Right lung (tissue), 5 donors: Measurements from ENCODE around the gene GATD1. TPM values are rescaled to one million over a fixed set of nuclear protein-coding genes. Genes with fewer than 3 reads are reported as not detected.

Experiments
- polyA plus RNA-seq, 5 donors: library from polyadenylated mRNA; unstranded; fragments of 120-200 nt; gene quantifications; one replicate each; pipeline versions ENCODE4 v1.2.1 to v1.2.3, GENCODE V29; 2013; ENCODE audit warnings: inconsistent platforms in 1 of 5, low replicate concordance in 1 of 5; ENCODE audit not compliant: insufficient read length in 5 of 5, insufficient read depth in 1 of 5

GATD1 gene
- polyA plus RNA-seq, 5 donors = 41.4 to 80.2 (median 61.8) TPM

Other genes starting within 250 kb of the GATD1 start
- 10 to 100 TPM; 27.3 to 63.3 (median 38.2) TPM for gene HRAS, start 241.9 kb downstream of the GATD1 start, polyA plus RNA-seq
- 1 to 10 TPM; 2.3 to 5.0 (median 3.3) TPM for gene LRRC56, start 240.0 kb downstream of the GATD1 start, polyA plus RNA-seq
- gene LMNTD2, start 216.7 kb downstream of the GATD1 start, polyA plus RNA-seq = 1 to 10 TPM; 1.6 to 4.9 (median 2.8) TPM
- 10 to 100 TPM; 16.5 to 41.2 (median 27.6) TPM for gene RASSF7, start 216.5 kb downstream of the GATD1 start, polyA plus RNA-seq
- gene PHRF1, start 201.0 kb downstream of the GATD1 start, polyA plus RNA-seq = 10 to 100 TPM; 16.0 to 28.3 (median 20.4) TPM
- 10 to 100 TPM in 3 of 5 donors, 1 to 10 TPM in 2; 6.9 to 19.1 (median 11.5) TPM for gene IRF7, start 161.5 kb downstream of the GATD1 start, polyA plus RNA-seq
- under 1 TPM; 0.20 to 0.86 (median 0.58) TPM for gene CDHR5, start 152.5 kb downstream of the GATD1 start, polyA plus RNA-seq
- 10 to 100 TPM in 1 of 5 donors, 1 to 10 TPM in 4; 1.2 to 14.9 (median 1.7) TPM for gene SCT, start 150.3 kb downstream of the GATD1 start, polyA plus RNA-seq
- gene DRD4, start 140.2 kb downstream of the GATD1 start, polyA plus RNA-seq = 1 to 10 TPM in 2 of 5 donors, under 1 TPM in 3; 0.21 to 1.5 (median 0.74) TPM
- gene DEAF1, start 82.3 kb downstream of the GATD1 start, polyA plus RNA-seq = 10 to 100 TPM; 32.7 to 49.5 (median 37.7) TPM
- 10 to 100 TPM; 23.2 to 35.8 (median 29.9) TPM for gene TMEM80, start 81.7 kb downstream of the GATD1 start, polyA plus RNA-seq
- gene EPS8L2, start 71.3 kb downstream of the GATD1 start, polyA plus RNA-seq = 10 to 100 TPM; 41.3 to 88.7 (median 81.2) TPM
- 100 to 1,000 TPM; 100 to 129 (median 107) TPM for gene TALDO1, start 30.0 kb downstream of the GATD1 start, polyA plus RNA-seq
- under 1 TPM in 3 of 5 donors, not detected in 2; 0.18 to 0.24 (median 0.22) TPM for gene CEND1, start 12.6 kb upstream of the GATD1 start, polyA plus RNA-seq
- 10 to 100 TPM in 4 of 5 donors, 1 to 10 TPM in 1; 9.4 to 25.4 (median 15.7) TPM for gene SLC25A22, start 20.8 kb upstream of the GATD1 start, polyA plus RNA-seq
- 10 to 100 TPM in 4 of 5 donors, 1 to 10 TPM in 1; 9.0 to 16.6 (median 11.6) TPM for gene PIDD1, start 27.7 kb upstream of the GATD1 start, polyA plus RNA-seq
- gene RPLP2, start 32.5 kb upstream of the GATD1 start, polyA plus RNA-seq = 1,000 to 10,000 TPM; 1,010 to 1,715 (median 1,239) TPM
- 10 to 100 TPM; 23.4 to 54.7 (median 38.0) TPM for gene PNPLA2, start 41.4 kb upstream of the GATD1 start, polyA plus RNA-seq
- gene CRACR2B, start 50.4 kb upstream of the GATD1 start, polyA plus RNA-seq = 10 to 100 TPM; 13.6 to 31.6 (median 21.5) TPM
- gene CD151, start 55.5 kb upstream of the GATD1 start, polyA plus RNA-seq = 100 to 1,000 TPM; 124 to 208 (median 165) TPM
- 100 to 1,000 TPM in 2 of 5 donors, 10 to 100 TPM in 3; 67.8 to 164 (median 85.4) TPM for gene POLR2L, start 65.0 kb upstream of the GATD1 start, polyA plus RNA-seq
- 10 to 100 TPM; 42.4 to 94.6 (median 63.9) TPM for gene TSPAN4, start 65.4 kb upstream of the GATD1 start, polyA plus RNA-seq
- 100 to 1,000 TPM in 1 of 5 donors, 10 to 100 TPM in 4; 77.0 to 101 (median 86.2) TPM for gene CHID1, start 133.3 kb upstream of the GATD1 start, polyA plus RNA-seq
- 10 to 100 TPM; 74.4 to 84.3 (median 79.2) TPM for gene AP2A2, start 148.4 kb upstream of the GATD1 start, polyA plus RNA-seq